Left ventricle myocardium inferior (tissue), 1 donor: ENCODE results near the gene RPUSD1. TPM values are rescaled to one million over a fixed set of nuclear protein-coding genes. Genes with fewer than 3 reads are reported as not detected.
"Not testable (repeated sequence)": the region's sequence is repeated elsewhere in the genome, so short reads cannot be mapped to it uniquely, and the experiment has no call there.

ENCODE experiments used
- DNase-seq: peaks from one replicate; pipeline ENCODE4 v3.0.0-alpha.2; 2020
- H3K27ac ChIP-seq: fragments of 200-600 bp; replicated peaks from 2 replicates; pipeline ENCODE4 v1.8.0; 2021
- H3K27me3 ChIP-seq: fragments of 200-600 bp; 2 replicates; pipeline ENCODE4 v1.8.0; 2021; ENCODE audit warnings: low read depth
- H3K36me3 ChIP-seq: fragments of 200-600 bp; 2 replicates; pipeline ENCODE4 v1.8.0; 2021
- H3K4me1 ChIP-seq: fragments of 200-600 bp; 2 replicates; pipeline ENCODE4 v1.8.0; 2021
- H3K4me3 ChIP-seq: fragments of 200-600 bp; 2 replicates; pipeline ENCODE4 v1.8.0; 2021; ENCODE audit warnings: mild to moderate bottlenecking, moderate library complexity
- H3K9me3 ChIP-seq: fragments of 200-600 bp; replicated peaks from 2 replicates; pipeline ENCODE4 v1.8.0; 2021
- CTCF ChIP-seq: fragments of 200-600 bp; IDR thresholded peaks from 2 replicates; pipeline ENCODE4 v1.8.0; 2021; ENCODE audit warnings: antibody characterized with exemption, mild to moderate bottlenecking, borderline replicate concordance
- intact Hi-C: fragments of 100-400 bp; cut with micrococcal nuclease; formaldehyde crosslinking; loops from one replicate; pipeline ENCODE4 v1.11.0; 2022
- long read RNA-seq: library from polyadenylated mRNA; unstranded; transcript quantifications from one replicate; pipeline ENCODE4 v2.0.0, GENCODE V29; 2021
- total RNA-seq: library from RNA; stranded (reverse); fragmentation: NEBNext Ultra II Directional; extraction: Animal tissue kit (Norgen Biotek cat#: 25700); gene quantifications from one replicate; pipeline ENCODE4 v1.2.1, GENCODE V29; 2021
- donor health status: DM: no; HTN: yes; CAD: no; lungs with severe emphysema.

RPUSD1 gene
- 10.6 TPM for total RNA-seq
- long read RNA-seq, transcript RPUSD1-207 (5 exons, 1,918 nt) = minor isoform, 5 of 41 reads
- long read RNA-seq, transcript RPUSD1-208 (5 exons, 1,835 nt) = minor isoform, 5 of 41 reads
- long read RNA-seq, transcript RPUSD1-201 (6 exons, 2,050 nt) = major isoform, 15 of 41 reads
- long read RNA-seq, partial matches to known transcripts = 3 of 41 reads
- long read RNA-seq, other reads (novel, unspliced or antisense) = 9 of 41 reads

- H3K9me3 ChIP-seq = no peaks in the 10 kb centered on the region
- intact Hi-C loops = no loop called here
- H3K27me3 ChIP-seq = peaks cover 8% of the 10 kb centered on the region
- H3K36me3 ChIP-seq = peaks cover 8% of the 10 kb centered on the region
- peak within 1 kb of the TSS; percentile 99 for H3K4me3 ChIP-seq
- peak; percentile 25 for DNase-seq
- peaks cover 32% of the 10 kb centered on the region for H3K4me1 ChIP-seq
- H3K27ac ChIP-seq = peak within 1 kb of the TSS; percentile 85
- TF ChIP-seq CTCF = peak; percentile 14
These were observed at the start of gene RPUSD1 for GRCh38 chr16:787978-788398. TSS of gene RPUSD1 (minus strand) at chr16:788381. CDS start at chr16:787737, 644 bp downstream.

- intact Hi-C loops = loop anchor here (10.0 kb wide), 1 partner anchor 198 kb away; no protein-coding TSS in a partner anchor
- not testable (repeated sequence) for H3K36me3 ChIP-seq, H3K4me3 ChIP-seq, H3K27ac ChIP-seq, H3K4me1 ChIP-seq, DNase-seq
- Histone ChIP-seq H3K9me3 (peaks cover 52% of the 10 kb centered on the region), H3K27me3 (peaks cover 45% of the 10 kb centered on the region)
These were observed 48.6 kb upstream of the RPUSD1 start for GRCh38 chr16:836822-837221.

- H3K27me3 ChIP-seq = peaks cover 45% of the 10 kb centered on the region
These were observed 48.0 kb upstream of the RPUSD1 start for GRCh38 chr16:836221-836620.

GRCh38 chr16:835373-835772 lies 47.2 kb upstream of the RPUSD1 start:
- no peak for TF ChIP-seq CTCF
- no peaks in the 10 kb centered on the region for H3K36me3 ChIP-seq
- H3K4me3 ChIP-seq = no peak overlapping the region
- no peak overlapping the region for H3K27ac ChIP-seq
- peaks cover 45% of the 10 kb centered on the region for H3K27me3 ChIP-seq
- intact Hi-C loops = loop anchor here (10.0 kb wide), 1 partner anchor 199 kb away; no protein-coding TSS in a partner anchor
- DNase-seq = no peak
- H3K4me1 ChIP-seq = no peaks in the 10 kb centered on the region
- H3K9me3 ChIP-seq = peaks cover 52% of the 10 kb centered on the region

More at GRCh38 chr16:836221-836620, 48.0 kb upstream of the RPUSD1 start:
- H3K4me3 ChIP-seq = no peak overlapping the region
- no peaks in the 10 kb centered on the region for H3K36me3 ChIP-seq
- H3K27ac ChIP-seq = no peak overlapping the region
- peaks cover 52% of the 10 kb centered on the region for H3K9me3 ChIP-seq
- intact Hi-C loops = loop anchor here (10.0 kb wide), 1 partner anchor 199 kb away; no protein-coding TSS in a partner anchor
- DNase-seq = no peak
- H3K4me1 ChIP-seq = no peaks in the 10 kb centered on the region
- no peak for TF ChIP-seq CTCF

- H3K36me3 ChIP-seq = no peaks in the 10 kb centered on the region
- peaks cover 51% of the 10 kb centered on the region for H3K9me3 ChIP-seq
- TF ChIP-seq CTCF = no peak
- H3K27ac ChIP-seq = no peak overlapping the region
- DNase-seq = no peak
- no peaks in the 10 kb centered on the region for H3K4me1 ChIP-seq
- peaks cover 38% of the 10 kb centered on the region for H3K27me3 ChIP-seq
- intact Hi-C loops = loop anchor here (10.0 kb wide), 1 partner anchor 201 kb away; no protein-coding TSS in a partner anchor
- H3K4me3 ChIP-seq = no peak overlapping the region
These were observed 45.2 kb upstream of the RPUSD1 start for GRCh38 chr16:833411-833810.

GRCh38 chr16:832652-833336 lies 44.6 kb upstream of the RPUSD1 start:
- Histone ChIP-seq H3K27ac (no peak overlapping the region), H3K9me3 (peaks cover 45% of the 10 kb centered on the region), H3K36me3 (no peaks in the 10 kb centered on the region), H3K4me1 (no peaks in the 10 kb centered on the region), H3K4me3 (no peak overlapping the region), H3K27me3 (peaks cover 45% of the 10 kb centered on the region)
- TF ChIP-seq CTCF = no peak
- intact Hi-C loops = loop anchor here (10.0 kb wide), 1 partner anchor 202 kb away; no protein-coding TSS in a partner anchor
- no peak for DNase-seq
